H9 (cell line): Measurements from ENCODE around the gene GLOD4. TPM values are rescaled to one million over a fixed set of nuclear protein-coding genes. Genes with fewer than 3 reads are reported as not detected.

Source experiments
- DNase-seq: peaks from one replicate; pipeline ENCODE4 v3.0.0-alpha.2; 2017
- H2AFZ ChIP-seq: one replicate; pipeline ENCODE4 v1.6.1; 2013; ENCODE audit warnings: mild to moderate bottlenecking, low read length, control low read depth, moderate library complexity
- H2AK5ac ChIP-seq: 2 replicates; pipeline ENCODE4 v1.6.1; 2013; ENCODE audit warnings: low read length, control low read depth, mixed read lengths; ENCODE audit not compliant: insufficient read length
- H2BK120ac ChIP-seq: one replicate; pipeline ENCODE4 v1.6.1; 2013; ENCODE audit warnings: low read depth, mild to moderate bottlenecking, low read length, control low read depth, inconsistent platforms; ENCODE audit not compliant: poor library complexity, severe bottlenecking
- H2BK12ac ChIP-seq: 2 replicates; pipeline ENCODE4 v1.6.1; 2013; ENCODE audit warnings: low read length, control low read depth, mixed read lengths, low read depth; ENCODE audit not compliant: insufficient read length
- H2BK15ac ChIP-seq: 2 replicates; pipeline ENCODE4 v1.6.1; 2013; ENCODE audit warnings: low read depth, low read length, control low read depth
- H2BK20ac ChIP-seq: one replicate; pipeline ENCODE4 v1.6.1; 2013; ENCODE audit warnings: low read depth, mild to moderate bottlenecking, low read length, control low read depth, inconsistent platforms; ENCODE audit not compliant: poor library complexity, severe bottlenecking
- H2BK5ac ChIP-seq: 2 replicates; pipeline ENCODE4 v1.6.1; 2013; ENCODE audit warnings: low read length, control low read depth, mixed read lengths; ENCODE audit not compliant: insufficient read length
- H3K14ac ChIP-seq: 2 replicates; pipeline ENCODE4 v1.6.1; 2013; ENCODE audit warnings: low read length, control low read depth; ENCODE audit not compliant: insufficient read depth
- H3K18ac ChIP-seq: 2 replicates; pipeline ENCODE4 v1.6.1; 2013; ENCODE audit warnings: low read depth, mild to moderate bottlenecking, mixed read lengths, low read length, control low read depth; ENCODE audit not compliant: insufficient read length
- H3K23ac ChIP-seq: 2 replicates; pipeline ENCODE4 v1.6.1; 2013; ENCODE audit warnings: low read length, control low read depth, mixed read lengths, low read depth; ENCODE audit not compliant: insufficient read length
- H3K23me2 ChIP-seq: 2 replicates; pipeline ENCODE4 v1.6.1; 2013; ENCODE audit warnings: low read depth, mild to moderate bottlenecking, mixed read lengths, low read length, control low read depth; ENCODE audit not compliant: insufficient read length, poor library complexity, severe bottlenecking
- H3K27ac ChIP-seq: 2 replicates; pipeline ENCODE4 v1.5.1; 2013; ENCODE audit warnings: low read length, control low read depth, mixed read lengths, low read depth; ENCODE audit not compliant: insufficient read length
- H3K27me3 ChIP-seq: 2 replicates; pipeline ENCODE4 v1.6.1; 2013; ENCODE audit warnings: low read length, control low read depth, inconsistent platforms; ENCODE audit not compliant: insufficient read depth
- H3K4ac ChIP-seq: 2 replicates; pipeline ENCODE4 v1.6.1; 2013; ENCODE audit warnings: low read depth, mild to moderate bottlenecking, control low read depth, inconsistent platforms, low read length, moderate library complexity
- H3K4me1 ChIP-seq: 2 replicates; pipeline ENCODE4 v1.6.1; 2013; ENCODE audit warnings: low read length, control low read depth, inconsistent platforms; ENCODE audit not compliant: insufficient read depth
- H3K4me2 ChIP-seq: 2 replicates; pipeline ENCODE4 v1.6.1; 2013; ENCODE audit warnings: low read length, control low read depth, mixed read lengths; ENCODE audit not compliant: insufficient read length, insufficient read depth
- H3K56ac ChIP-seq: 2 replicates; pipeline ENCODE4 v1.6.1; 2013; ENCODE audit warnings: low read depth, mild to moderate bottlenecking, mixed read lengths, low read length, control low read depth; ENCODE audit not compliant: insufficient read length
- H3K79me1 ChIP-seq: 2 replicates; pipeline ENCODE4 v1.6.1; 2013; ENCODE audit warnings: low read depth, mild to moderate bottlenecking, moderate library complexity, low read length, control low read depth, inconsistent platforms; ENCODE audit not compliant: insufficient read depth, poor library complexity, severe bottlenecking
- H3K79me2 ChIP-seq: 2 replicates; pipeline ENCODE4 v1.6.1; 2013; ENCODE audit warnings: low read length, control low read depth, inconsistent platforms; ENCODE audit not compliant: insufficient read depth
- H3K9ac ChIP-seq: 2 replicates; pipeline ENCODE4 v1.6.1; 2013; ENCODE audit warnings: low read length, control low read depth, mixed read lengths; ENCODE audit not compliant: insufficient read length; ENCODE audit errors: extremely low read depth
- H3K9me3 ChIP-seq: one replicate; pipeline ENCODE4 v1.6.1; 2013; ENCODE audit warnings: low read depth, low read length, inconsistent platforms; ENCODE audit not compliant: control insufficient read depth
- H3T11ph ChIP-seq: one replicate; pipeline ENCODE4 v1.6.1; 2013; ENCODE audit warnings: mild to moderate bottlenecking, low read length, control low read depth, inconsistent platforms
- H4K20me1 ChIP-seq: one replicate; pipeline ENCODE4 v1.6.1; 2013; ENCODE audit not compliant: control insufficient read depth, insufficient read length, insufficient read depth
- H4K5ac ChIP-seq: 2 replicates; pipeline ENCODE4 v1.6.1; 2013; ENCODE audit warnings: low read depth, mild to moderate bottlenecking, mixed read lengths, low read length, control low read depth; ENCODE audit not compliant: insufficient read length
- H4K8ac ChIP-seq: replicated peaks from 2 replicates; pipeline ENCODE4 v1.6.1; 2013; ENCODE audit warnings: low read length, control low read depth, mixed read lengths, low read depth; ENCODE audit not compliant: insufficient read length
- H4K91ac ChIP-seq: 2 replicates; pipeline ENCODE4 v1.6.1; 2013; ENCODE audit warnings: low read depth, mild to moderate bottlenecking, moderate library complexity, mixed read lengths, low read length, control low read depth; ENCODE audit not compliant: insufficient read length
- H3K27ac Mint-ChIP-seq, 3 experiments: 2 replicates in 2 of 3; 3 replicates in 1 of 3; pipeline ENCODE4 v1.8.0; 2020 to 2021; ENCODE audit warnings: mixed read lengths in 3 of 3, mild to moderate bottlenecking in 1 of 3, moderate library complexity in 1 of 3
- H3K27me3 Mint-ChIP-seq: 2 replicates; pipeline ENCODE4 v1.8.0; 2021; ENCODE audit warnings: low read depth, mild to moderate bottlenecking, moderate library complexity, mixed read lengths
- H3K36me3 Mint-ChIP-seq, 3 experiments: 2 replicates in 2 of 3; 3 replicates in 1 of 3; pipeline ENCODE4 v1.8.0; 2020 to 2021; ENCODE audit warnings: low read depth in 3 of 3, mixed read lengths in 3 of 3; ENCODE audit not compliant: insufficient read depth in 1 of 3
- H3K4me1 Mint-ChIP-seq, 2 experiments: 2 replicates each; pipeline ENCODE4 v1.8.0; 2020; ENCODE audit warnings: mixed read lengths in 2 of 2
- H3K4me3 Mint-ChIP-seq, 2 experiments: 2 replicates in 1 of 2; 3 replicates in 1 of 2; pipeline ENCODE4 v1.8.0; 2020 to 2021; ENCODE audit warnings: mild to moderate bottlenecking in 2 of 2, mixed read lengths in 2 of 2, moderate library complexity in 1 of 2
- H3K9me3 Mint-ChIP-seq, 2 experiments: 2 replicates in 1 of 2; 3 replicates in 1 of 2; pipeline ENCODE4 v1.8.0; 2020; ENCODE audit warnings: mild to moderate bottlenecking in 2 of 2, mixed read lengths in 2 of 2, moderate library complexity in 1 of 2
- WGBS: extraction: QIAGEN DNeasy Blood & Tissue Kit; methylation state at CpG from one replicate; pipeline ENCODE4 v1.1.7; 2013; ENCODE audit warnings: missing lambda C conversion rate, low lambda C conversion rate, mixed read lengths; ENCODE audit not compliant: insufficient read length; ENCODE audit errors: extremely low coverage; 5-methylcytosine and 5-hydroxymethylcytosine counted together
- total RNA-seq: library from RNA; stranded (reverse); gene quantifications from 2 replicates; pipeline ENCODE4 v1.2.1, GENCODE V29; 2021
- TF ChIP-seq, protein P1 (sequence below): fragments of 200-600 bp; sonication (generic); conservative IDR thresholded peaks from 3 replicates; pipeline ENCODE4 v1.8.0; 2021; ENCODE audit warnings: antibody characterized with exemption, mild to moderate bottlenecking

Gene GLOD4
- total RNA-seq, 1 experiment from 2014 or later = 106 TPM

DNA sequence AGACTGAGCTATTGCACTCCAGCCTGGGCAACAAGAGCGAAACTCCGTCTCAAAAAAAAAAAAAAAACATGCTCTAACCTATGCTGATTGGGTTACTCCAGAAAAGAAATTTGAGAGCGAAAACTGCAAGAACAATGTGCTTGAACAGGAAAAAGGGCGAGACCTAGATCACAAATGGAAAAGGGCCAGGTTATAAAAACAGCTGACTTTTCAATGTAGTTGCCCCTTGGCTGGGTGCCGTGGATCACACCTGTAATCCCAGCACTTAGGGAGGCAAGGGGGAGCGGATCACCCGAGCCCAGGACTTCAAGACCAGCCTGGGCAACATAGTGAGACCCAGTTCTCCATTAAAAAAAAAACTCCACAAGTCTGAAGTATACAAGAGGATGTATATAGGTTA lies 48.9 kb upstream of the GLOD4 start:
- H3K56ac ChIP-seq = no peak overlapping the region
- no peak overlapping the region for H3K14ac ChIP-seq
- H4K5ac ChIP-seq = no peak overlapping the region
- WGBS = no CpG with 5 or more reads among the region's 7 CpGs
- peaks cover 3% of the 10 kb centered on the region for H3K79me1 ChIP-seq
- H3K23me2 ChIP-seq = no peaks in the 10 kb centered on the region
- no peak overlapping the region for H3K23ac ChIP-seq
- H3K27me3 ChIP-seq = no peaks in the 10 kb centered on the region
- Mint-ChIP-seq H3K27ac (peak overlapping the region in 1 of 3 experiments; percentile 30; a peak in 1 of 7 replicates), H3K27me3 (no peaks in the 10 kb centered on the region), H3K9me3 (peaks cover 0 to 3% of the 10 kb centered on the region in 2 experiments; a peak in 2 of 5 replicates), H3K4me1 (peaks cover 5 to 11% of the 10 kb centered on the region in 2 experiments), H3K36me3 (peaks cover 8 to 9% (median 9%) of the 10 kb centered on the region in 3 experiments; a peak in 6 of 7 replicates), H3K4me3 (no peak overlapping the region)
- H2BK15ac ChIP-seq = no peak overlapping the region
- no peak overlapping the region for H2BK20ac ChIP-seq
- no peak overlapping the region for H2BK5ac ChIP-seq
- H3K4me1 ChIP-seq = peaks cover 2% of the 10 kb centered on the region; the same call in 1 of the 2 replicates
- no peak overlapping the region for H3K4ac ChIP-seq
- no peak overlapping the region for H3K9ac ChIP-seq
- H2BK12ac ChIP-seq = no peak overlapping the region
- TF ChIP-seq, protein P1, sequence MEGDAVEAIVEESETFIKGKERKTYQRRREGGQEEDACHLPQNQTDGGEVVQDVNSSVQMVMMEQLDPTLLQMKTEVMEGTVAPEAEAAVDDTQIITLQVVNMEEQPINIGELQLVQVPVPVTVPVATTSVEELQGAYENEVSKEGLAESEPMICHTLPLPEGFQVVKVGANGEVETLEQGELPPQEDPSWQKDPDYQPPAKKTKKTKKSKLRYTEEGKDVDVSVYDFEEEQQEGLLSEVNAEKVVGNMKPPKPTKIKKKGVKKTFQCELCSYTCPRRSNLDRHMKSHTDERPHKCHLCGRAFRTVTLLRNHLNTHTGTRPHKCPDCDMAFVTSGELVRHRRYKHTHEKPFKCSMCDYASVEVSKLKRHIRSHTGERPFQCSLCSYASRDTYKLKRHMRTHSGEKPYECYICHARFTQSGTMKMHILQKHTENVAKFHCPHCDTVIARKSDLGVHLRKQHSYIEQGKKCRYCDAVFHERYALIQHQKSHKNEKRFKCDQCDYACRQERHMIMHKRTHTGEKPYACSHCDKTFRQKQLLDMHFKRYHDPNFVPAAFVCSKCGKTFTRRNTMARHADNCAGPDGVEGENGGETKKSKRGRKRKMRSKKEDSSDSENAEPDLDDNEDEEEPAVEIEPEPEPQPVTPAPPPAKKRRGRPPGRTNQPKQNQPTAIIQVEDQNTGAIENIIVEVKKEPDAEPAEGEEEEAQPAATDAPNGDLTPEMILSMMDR = no peak
- no peak overlapping the region for H3K27ac ChIP-seq
- H4K8ac ChIP-seq = no peak overlapping the region
- H3T11ph ChIP-seq = no peak overlapping the region
- H3K9me3 ChIP-seq = no peaks in the 10 kb centered on the region
- no peak overlapping the region for H2AFZ ChIP-seq
- no peak for DNase-seq
- H3K79me2 ChIP-seq = peaks cover 2% of the 10 kb centered on the region; the same call in 1 of the 2 replicates
- no peaks in the 10 kb centered on the region for H4K20me1 ChIP-seq
- no peak overlapping the region for H2BK120ac ChIP-seq
- H2AK5ac ChIP-seq = no peak overlapping the region
- H3K4me2 ChIP-seq = no peak overlapping the region
- H3K18ac ChIP-seq = no peak overlapping the region
- no peak overlapping the region for H4K91ac ChIP-seq
